Stimulated activated CD8-positive, alpha-beta memory T cell treated with anti-CD3 and anti-CD28 coated beads, Interleukin-4, amount 100 ng/mL, for 48 hours (primary cell): ENCODE results near the gene OR9Q1.
"Not testable (repeated sequence)": the region's sequence is repeated elsewhere in the genome, so short reads cannot be mapped to it uniquely, and the experiment has no call there.

Experiments used
- DNase-seq: peaks from one replicate; pipeline ENCODE4 v3.0.0-alpha.2; 2020

Gene OR9Q1

DNA sequence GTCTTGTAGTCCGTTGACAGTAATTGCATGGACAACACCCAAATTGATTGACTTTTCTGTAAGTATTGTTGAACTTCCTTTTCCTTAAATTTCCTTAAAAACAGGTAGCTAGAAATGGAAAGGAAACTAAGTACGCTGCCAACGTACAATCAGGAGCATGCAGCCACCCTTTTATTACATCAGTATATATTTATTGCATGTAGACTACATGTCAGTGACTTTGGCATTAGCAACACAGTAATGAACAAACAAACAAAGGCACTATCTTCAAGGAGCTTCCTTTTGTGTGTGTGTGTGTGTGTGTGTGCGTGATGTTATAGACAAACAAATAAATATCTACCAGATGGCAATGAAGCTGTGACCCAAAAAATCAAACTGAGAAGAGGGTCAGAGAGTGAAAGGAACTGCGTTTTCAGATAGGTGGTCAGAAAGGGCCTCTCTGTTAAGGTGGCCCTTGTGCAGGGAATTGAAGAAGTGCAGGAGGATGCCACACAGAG is at the start of gene OR9Q1:
Gene OR9Q1 (plus strand): TSS at position 447 of the 497 bp plus-strand sequence. CDS start 155,564 bp downstream, outside the sequence.
- no peak for DNase-seq

DNA sequence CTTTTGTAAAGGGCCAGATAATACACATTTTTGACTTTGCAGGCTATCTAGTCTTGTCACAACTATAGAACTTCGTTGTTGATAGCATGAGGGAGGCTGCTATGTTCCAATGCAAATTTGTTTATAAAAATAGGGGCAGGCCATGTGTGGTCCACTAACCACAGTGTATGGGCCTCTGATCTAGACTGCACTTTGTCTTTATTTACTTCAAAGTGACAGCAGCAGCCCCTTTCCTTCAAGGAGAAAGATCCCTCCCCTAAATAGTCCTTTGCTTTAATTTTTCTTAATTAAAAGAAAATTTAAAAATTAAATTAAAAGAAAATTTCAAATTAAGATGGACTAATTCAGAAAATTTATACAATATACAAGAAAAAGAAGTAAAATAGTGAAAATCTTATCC is 49.5 kb upstream of the OR9Q1 start:
- no peak for DNase-seq

DNA sequence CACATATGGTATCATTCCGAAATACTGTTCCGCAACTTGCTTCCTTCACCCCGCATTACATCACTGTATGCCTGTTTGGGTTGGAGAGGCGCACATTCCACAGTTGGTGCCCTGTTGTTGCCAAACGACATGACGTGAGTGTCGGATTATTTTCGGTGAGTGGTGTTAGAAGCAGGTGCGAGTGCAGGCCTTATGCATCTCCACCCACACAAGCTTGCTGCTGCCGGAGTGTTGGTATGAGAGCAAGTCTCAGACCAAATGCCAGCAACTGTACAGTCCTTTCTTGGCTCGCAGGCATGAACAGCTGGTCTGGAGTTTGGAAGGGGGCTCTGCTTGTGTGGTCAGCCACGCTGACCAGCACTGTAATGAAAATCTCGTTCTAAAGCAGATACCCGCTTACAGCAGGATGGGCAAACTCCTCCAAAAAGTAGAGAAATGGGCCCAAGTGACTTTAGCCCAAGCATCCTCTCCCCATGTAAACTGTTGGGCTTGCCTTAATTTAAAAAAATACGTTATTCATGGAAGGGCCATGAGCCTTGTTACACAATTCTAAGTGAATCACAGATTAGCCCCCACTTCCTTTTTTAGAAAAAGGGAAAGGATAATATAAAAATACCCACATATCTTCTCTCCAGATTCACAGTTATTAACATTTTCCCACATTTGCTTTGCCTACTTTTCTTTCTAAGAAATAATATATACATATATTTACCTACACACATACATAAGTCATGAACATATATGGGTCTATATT is 48.7 kb upstream of the OR9Q1 start:
- DNase-seq, result no peak

GRCh38 chr11:57977709-57978108 is 46.0 kb upstream of the OR9Q1 start:
- no peak for DNase-seq

DNA sequence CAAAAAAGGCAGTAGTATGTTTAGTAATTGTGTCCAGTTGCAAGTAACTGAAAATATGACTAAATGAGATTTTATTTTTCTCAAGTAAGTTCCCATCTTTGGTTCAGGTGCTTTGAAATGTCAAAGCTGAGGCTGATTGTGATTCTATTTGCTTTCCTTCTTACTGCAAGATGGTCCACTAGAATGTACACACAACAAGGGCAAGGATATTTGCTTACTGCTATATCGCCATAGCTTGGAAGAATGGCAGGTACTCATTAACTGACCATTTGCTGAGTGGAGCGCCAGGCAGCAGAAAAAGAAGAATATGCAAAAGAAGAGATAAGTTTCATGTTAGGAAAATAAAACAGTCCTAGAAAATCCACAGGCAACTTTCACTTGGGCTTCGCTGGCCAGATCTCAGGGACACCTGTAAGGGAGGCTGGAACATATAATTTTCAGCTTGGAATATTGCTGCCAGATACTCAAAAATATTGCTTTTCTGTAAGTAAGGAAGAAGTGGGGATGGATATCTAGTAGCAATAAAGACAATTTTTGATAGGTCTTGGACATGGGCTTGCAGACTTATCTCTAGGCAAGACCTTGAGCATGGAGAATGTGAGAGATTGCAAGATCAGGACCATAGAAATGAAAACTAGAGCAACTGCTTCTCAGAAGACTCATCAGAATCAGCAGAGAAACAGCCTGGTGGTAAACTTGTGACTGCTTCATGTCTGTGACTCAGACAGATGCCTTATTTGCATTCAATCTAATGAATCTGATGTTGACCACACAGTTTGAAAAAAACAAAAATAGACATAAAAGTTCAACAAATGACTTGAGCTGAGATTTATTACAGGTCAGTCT is 44.8 kb upstream of the OR9Q1 start:
- no peak for DNase-seq

DNA sequence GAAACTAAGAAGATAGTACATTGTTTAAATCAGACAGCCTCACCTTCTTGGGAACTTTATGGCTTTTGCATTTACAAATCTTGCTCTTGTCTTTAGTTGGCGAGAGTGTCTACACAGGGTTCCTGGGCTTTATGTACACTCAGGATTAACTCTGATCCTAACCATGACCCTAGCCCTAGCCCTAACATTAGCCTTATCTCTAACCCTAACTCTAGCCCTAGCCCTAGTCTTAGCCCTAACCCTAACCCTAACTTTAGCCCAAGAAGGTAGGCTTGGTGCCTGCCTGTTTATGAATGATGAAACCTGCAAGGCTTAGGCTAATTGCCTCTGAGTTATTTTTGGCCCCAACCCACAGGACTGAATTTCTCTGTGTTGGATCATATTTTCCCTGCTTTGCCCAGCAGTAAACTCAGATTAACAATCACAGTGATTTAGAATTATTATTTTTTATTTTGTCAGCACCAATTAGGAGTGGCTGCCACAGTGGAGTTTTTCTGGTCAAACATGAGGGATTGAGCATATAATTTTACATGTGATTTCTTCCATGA is 44.1 kb upstream of the OR9Q1 start:
- DNase-seq, result no peak

GRCh38 chr11:57980201-57980600 is 43.5 kb upstream of the OR9Q1 start:
- DNase-seq, result no peak

DNA sequence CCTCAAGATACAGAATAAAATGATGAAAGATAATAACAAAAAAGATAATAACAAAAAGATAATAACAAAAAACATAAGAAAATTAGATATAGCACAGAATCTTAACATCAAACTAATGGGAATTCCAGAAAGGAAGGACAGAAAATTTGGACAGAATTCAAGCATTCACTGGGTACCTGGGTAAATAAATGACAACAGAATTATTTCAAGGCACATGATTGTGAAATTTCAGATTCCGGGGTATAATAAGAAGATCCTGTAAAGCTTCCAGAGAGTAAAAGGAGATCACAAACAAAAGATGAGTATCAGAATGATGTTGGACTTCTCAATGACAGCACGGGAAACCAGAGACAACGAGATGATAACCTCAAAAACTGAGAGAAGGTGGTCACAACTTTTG is 42.1 kb upstream of the OR9Q1 start:
- no peak for DNase-seq

DNA sequence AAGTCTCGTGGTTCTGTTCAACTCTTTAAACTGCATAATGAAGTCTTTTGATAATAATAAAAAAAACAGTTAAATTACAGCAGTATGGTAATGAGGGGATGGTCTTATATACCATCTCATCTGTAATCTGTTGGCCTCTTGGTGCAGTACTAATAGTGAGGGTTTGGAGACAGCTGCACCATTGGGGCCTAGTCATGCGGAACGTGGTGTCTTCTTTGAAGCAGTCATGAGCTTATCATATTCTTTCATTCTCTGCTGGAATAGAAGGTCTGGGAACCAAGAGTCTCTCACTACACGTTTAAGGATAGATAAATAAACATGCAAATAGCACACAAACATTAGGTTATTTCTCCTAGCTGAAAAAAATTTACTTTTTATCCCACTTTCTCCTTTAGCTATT is 40.9 kb upstream of the OR9Q1 start:
- DNase-seq, result no peak

DNA sequence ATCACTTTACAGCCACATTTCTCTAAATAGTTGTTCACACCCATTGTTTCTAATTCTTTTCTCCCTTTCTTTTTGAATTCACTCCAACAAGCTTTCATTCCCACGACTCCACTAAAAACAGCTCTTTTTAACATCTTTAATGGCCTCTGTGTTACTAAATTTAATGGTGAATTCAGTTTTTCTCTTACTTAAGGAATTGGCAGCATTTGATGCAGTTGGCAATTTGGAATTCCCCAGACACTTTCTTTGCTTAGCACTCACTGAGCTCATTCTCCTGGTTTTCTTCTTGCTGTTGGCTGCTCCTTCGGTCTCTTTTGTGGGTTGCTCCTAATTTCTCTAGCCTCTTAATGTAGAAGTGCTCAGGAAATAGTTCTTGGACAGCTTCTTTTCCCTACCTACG is 40.5 kb upstream of the OR9Q1 start:
- no peak for DNase-seq

GRCh38 chr11:57999523-57999922 is 24.2 kb upstream of the OR9Q1 start:
- DNase-seq, result not testable (repeated sequence)

DNA sequence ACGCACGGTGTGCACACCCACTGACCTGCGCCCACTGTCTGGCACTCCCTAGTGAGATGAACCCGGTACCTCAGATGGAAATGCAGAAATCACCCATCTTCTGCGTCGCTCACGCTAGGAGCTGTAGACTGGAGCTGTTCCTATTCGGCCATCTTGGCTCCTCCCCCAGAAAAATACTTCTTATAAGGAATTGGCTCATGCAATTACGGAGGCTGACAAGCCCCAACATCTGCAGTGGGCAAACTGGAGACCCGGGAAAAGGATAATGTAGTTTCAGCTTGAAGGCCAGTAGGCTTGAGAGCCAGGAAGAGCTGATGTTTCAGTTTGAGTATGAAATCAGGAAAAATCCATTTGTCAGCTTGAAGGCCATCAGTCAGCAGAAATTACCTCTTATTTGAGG is 23.7 kb upstream of the OR9Q1 start:
- not testable (repeated sequence) for DNase-seq

- DNase-seq, result no peak
These were observed 23.0 kb upstream of the OR9Q1 start for GRCh38 chr11:58000699-58001098.

GRCh38 chr11:58003036-58003435 is 20.6 kb upstream of the OR9Q1 start:
- DNase-seq, result no peak

GRCh38 chr11:58003591-58003990 is 20.1 kb upstream of the OR9Q1 start:
- no peak for DNase-seq

DNA sequence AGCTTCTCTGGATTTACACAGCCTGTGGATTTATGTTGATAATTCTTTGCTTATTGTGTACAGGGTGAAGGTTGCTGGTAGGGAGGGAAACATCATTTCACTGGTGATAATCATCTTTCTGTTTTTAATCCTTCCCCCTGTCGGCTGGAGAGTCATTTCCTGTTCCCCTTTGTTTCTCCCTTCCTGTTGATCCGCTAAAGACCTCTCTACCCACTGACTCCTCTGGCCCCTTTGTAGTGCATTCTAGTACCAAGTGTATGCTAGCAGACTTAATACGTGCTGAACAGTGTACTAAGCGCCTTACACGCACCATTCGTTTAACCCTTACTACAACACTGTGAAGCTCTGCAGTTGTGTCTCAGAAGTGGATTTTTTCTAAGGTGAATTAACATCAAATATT is 19.0 kb upstream of the OR9Q1 start:
- DNase-seq, result no peak

DNA sequence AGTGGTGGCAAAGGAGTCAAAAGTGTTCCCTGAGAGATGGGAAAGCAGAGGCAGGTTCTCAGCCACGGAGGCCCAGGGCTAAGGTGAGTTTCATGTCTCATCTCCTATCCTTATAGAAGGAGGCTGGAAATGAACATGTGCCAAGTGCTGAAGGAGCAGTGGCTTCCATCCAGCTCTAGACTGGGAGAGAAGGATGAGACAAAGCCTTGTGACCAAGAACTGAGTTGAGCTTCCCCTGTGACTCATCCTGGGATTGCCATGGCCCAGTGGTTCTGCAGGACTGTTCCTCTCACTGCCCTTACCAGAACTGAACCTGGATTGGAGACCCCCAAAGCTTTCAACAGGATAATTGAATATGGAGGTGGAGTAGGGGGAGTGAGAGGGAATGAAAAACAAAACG is 16.7 kb upstream of the OR9Q1 start:
- no peak for DNase-seq

GRCh38 chr11:58011771-58012170 is 11.9 kb upstream of the OR9Q1 start:
- no peak for DNase-seq

- DNase-seq, result no peak
These were observed 965 bp downstream of the OR9Q1 start for GRCh38 chr11:58024601-58025091.

GRCh38 chr11:58027341-58027740 is 3.7 kb downstream of the OR9Q1 start:
- no peak for DNase-seq

GRCh38 chr11:58028687-58029411 is 5.2 kb downstream of the OR9Q1 start:
- DNase-seq, result no peak

- DNase-seq, result no peak
These were observed 7.0 kb downstream of the OR9Q1 start, which contains the start of gene OR6Q1 for GRCh38 chr11:58030653-58031052. OR6Q1 (plus strand) TSS chr11:58030953; CDS start chr11:58030953, 0 bp downstream.

- no peak for DNase-seq
These were observed 10.8 kb downstream of the OR9Q1 start for GRCh38 chr11:58034471-58034870.
